Large intestine (tissue), 3 donors: ENCODE data around the gene GBF1. TPM values are rescaled to one million over a fixed set of nuclear protein-coding genes. Genes with fewer than 3 reads are reported as not detected.
A peak's percentile ranks its signal among the peaks of the same experiment; 100 is the strongest.

Experiments
- DNase-seq, 2 donors: peaks; one replicate each; pipeline versions ENCODE4 v3.0.0 to v3.0.0-alpha.2; 2013
- H3K27ac ChIP-seq: one replicate; pipeline ENCODE4 v1.5.1; 2013; ENCODE audit warnings: low read length
- H3K27me3 ChIP-seq: 2 replicates; pipeline ENCODE4 v1.6.1; 2013; ENCODE audit warnings: low read length; ENCODE audit not compliant: control insufficient read depth, insufficient read depth
- H3K36me3 ChIP-seq: 2 replicates; pipeline ENCODE4 v1.6.1; 2013; ENCODE audit warnings: low read length; ENCODE audit not compliant: control insufficient read depth, insufficient read depth
- H3K4me1 ChIP-seq: one replicate; pipeline ENCODE4 v1.6.1; 2013; ENCODE audit warnings: low read length; ENCODE audit not compliant: control insufficient read depth, insufficient read depth
- H3K4me3 ChIP-seq: one replicate; pipeline ENCODE4 v1.5.1; 2013; ENCODE audit warnings: low read length
- H3K9me3 ChIP-seq: one replicate; pipeline ENCODE4 v1.6.1; 2013; ENCODE audit warnings: mild to moderate bottlenecking, low read depth, low read length, moderate library complexity; ENCODE audit not compliant: control insufficient read depth
- WGBS: methylation state at CpG from one replicate; pipeline ENCODE4 v1.1.5; 2013; ENCODE audit warnings: low lambda C conversion rate; ENCODE audit not compliant: insufficient coverage; 5-methylcytosine and 5-hydroxymethylcytosine counted together
- polyA plus RNA-seq: library from polyadenylated mRNA; unstranded; fragments of 120-200 nt; gene quantifications from one replicate; pipeline ENCODE4 v1.2.1, GENCODE V29; 2013

Gene GBF1
- polyA plus RNA-seq, 1 donor = 44.0 TPM

DNA sequence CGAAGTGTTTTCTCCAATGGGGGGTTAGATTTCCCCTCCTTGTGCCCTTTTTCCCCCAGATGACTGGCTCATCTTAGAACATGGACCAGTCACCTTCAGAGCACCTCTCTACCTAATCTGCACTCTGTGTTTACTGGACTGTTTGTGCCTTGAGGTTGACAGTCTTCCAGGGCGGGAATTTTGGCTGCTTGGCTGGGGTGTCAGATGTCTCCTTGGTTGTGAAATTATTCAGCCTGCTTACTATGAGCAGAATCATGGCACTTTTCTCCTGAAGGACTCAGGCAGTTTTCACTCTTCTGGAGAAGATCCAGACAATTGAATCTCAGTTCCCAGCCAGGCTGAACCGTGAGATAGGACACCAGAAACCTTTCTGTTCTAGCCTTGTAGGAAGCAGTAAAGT lies 89.9 kb downstream of the GBF1 start:
- WGBS = no CpG with 5 or more reads among the region's 3 CpGs
- Histone ChIP-seq H3K4me3 (no peak overlapping the region), H3K27me3 (no peaks in the 10 kb centered on the region), H3K36me3 (peaks cover 22% of the 10 kb centered on the region), H3K9me3 (no peaks in the 10 kb centered on the region), H3K4me1 (no peaks in the 10 kb centered on the region), H3K27ac (no peak overlapping the region)
- no peak for DNase-seq

DNA sequence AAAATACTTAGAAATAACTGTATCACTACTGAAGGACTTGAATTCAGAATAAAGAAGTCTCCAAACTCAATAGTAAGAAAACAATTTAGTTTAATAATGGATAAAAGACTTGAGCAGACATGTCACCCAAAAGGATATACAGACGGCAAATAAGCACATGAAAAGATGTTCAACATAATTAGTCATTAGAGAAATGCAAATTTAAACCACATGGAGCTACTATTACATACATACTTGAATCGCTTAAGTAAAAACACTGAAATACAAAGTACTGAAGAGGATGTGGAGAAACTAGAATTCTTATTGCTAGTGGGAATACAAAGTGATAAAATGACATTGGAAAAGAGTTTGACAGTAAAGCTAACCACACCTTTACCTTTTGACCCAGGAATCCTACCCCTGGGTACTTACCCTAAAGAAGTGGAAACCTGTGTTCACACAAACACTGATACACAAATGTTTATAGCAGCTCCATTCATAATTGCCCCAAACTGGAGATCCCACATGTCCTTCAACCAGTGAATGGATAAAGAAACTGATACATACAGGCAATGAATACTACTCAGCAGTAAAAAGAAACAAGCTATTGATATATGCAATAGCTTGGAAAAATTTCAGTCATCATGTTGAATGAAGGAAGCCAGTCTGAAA lies 95.8 kb downstream of the GBF1 start:
- WGBS = 94% methylated on average over 2 of the region's 2 CpGs
- H3K27ac ChIP-seq = no peak overlapping the region
- no peak overlapping the region for H3K4me3 ChIP-seq
- no peak for DNase-seq
- no peaks in the 10 kb centered on the region for H3K9me3 ChIP-seq
- no peaks in the 10 kb centered on the region for H3K4me1 ChIP-seq
- H3K36me3 ChIP-seq = peaks cover 14% of the 10 kb centered on the region
- no peaks in the 10 kb centered on the region for H3K27me3 ChIP-seq

DNA sequence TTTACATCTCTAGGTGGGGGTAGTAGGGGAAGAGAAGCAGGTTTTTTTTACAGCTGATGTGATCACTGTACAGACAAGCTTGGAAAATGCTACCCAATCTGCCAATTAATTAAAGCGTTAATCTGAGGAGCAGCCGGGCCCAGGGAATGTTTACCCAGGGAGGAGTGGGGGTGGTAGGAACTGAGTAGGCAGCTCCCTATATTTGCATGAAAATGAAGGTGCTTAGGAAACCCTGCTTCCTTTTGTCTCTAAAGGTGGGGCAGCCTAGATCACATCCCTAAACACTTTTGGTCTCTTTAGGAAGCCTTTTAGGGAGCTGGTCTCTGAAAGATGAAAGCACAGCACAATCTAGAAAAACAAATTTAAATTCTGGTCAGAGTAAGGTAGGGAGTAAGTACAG lies 97.1 kb downstream of the GBF1 start:
- DNase-seq = no peak

GRCh38 chr10:102342958-102343357 lies 97.6 kb downstream of the GBF1 start:
- H3K4me1 ChIP-seq = no peaks in the 10 kb centered on the region
- H3K36me3 ChIP-seq = peaks cover 26% of the 10 kb centered on the region
- H3K4me3 ChIP-seq = no peak overlapping the region
- no peak for DNase-seq
- WGBS = no CpG with 5 or more reads among the region's 3 CpGs
- no peaks in the 10 kb centered on the region for H3K9me3 ChIP-seq
- H3K27me3 ChIP-seq = no peaks in the 10 kb centered on the region
- no peak overlapping the region for H3K27ac ChIP-seq

More for the DNA sequence above, 97.1 kb downstream of the GBF1 start:
- Histone ChIP-seq H3K9me3 (no peaks in the 10 kb centered on the region), H3K27ac (no peak overlapping the region), H3K4me3 (no peak overlapping the region), H3K36me3 (peaks cover 25% of the 10 kb centered on the region), H3K4me1 (no peaks in the 10 kb centered on the region), H3K27me3 (no peaks in the 10 kb centered on the region)
- no CpG with 5 or more reads among the region's 2 CpGs for WGBS

DNA sequence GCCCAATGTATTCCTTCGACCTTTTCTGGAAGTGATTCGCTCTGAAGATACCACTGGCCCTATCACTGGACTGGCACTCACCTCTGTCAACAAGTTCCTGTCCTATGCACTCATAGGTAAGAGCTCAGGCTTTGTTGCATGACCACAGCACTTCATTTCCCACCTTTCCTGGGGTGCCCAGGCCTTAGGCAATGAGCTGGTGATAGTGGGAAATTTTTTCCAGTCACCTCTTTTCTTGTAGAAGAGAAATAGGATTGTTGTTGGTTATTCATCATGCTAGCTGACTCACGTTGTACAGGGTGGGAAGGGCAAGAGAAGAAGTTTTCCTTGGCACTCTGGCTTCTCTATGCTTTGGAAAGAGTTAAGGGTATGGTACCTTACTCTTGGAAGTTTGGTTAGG lies 98.7 kb downstream of the GBF1 start:
- Histone ChIP-seq H3K36me3 (peaks cover 37% of the 10 kb centered on the region), H3K27me3 (no peaks in the 10 kb centered on the region), H3K4me1 (no peaks in the 10 kb centered on the region), H3K4me3 (no peak overlapping the region), H3K27ac (no peak overlapping the region), H3K9me3 (no peaks in the 10 kb centered on the region)
- WGBS = no CpG with 5 or more reads among the region's 3 CpGs
- DNase-seq = no peak

DNA sequence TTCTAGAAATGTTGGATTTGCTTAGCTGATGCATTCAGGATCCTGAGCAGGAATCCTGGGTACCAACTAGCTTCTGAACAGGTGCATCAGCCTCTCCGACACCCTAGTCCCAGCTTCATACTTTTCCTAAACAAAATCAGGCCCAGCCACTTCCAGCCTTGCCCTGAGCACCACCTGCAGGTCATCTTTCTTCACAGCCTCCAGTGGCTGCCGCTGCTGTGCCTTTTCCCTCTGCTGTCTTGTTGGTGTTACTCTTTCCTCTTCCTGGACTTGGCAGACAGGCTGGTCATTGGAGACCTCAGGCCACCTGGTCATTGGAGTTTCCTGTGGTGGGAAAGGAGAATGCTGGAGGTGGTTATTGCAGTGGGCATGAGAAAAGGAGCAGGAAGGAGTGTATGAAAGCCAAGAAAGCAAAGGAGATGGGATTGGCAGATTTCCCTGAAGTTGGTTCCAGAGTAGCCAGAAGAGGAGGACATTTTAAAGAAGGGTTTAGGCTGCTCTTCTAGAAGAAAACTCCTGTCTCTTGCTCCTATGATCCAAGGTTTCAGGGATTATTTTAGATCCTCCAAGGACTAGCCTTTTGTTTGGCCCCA lies 102.0 kb downstream of the GBF1 start:
- peaks cover 54% of the 10 kb centered on the region for H3K36me3 ChIP-seq
- no peaks in the 10 kb centered on the region for H3K27me3 ChIP-seq
- no peak overlapping the region for H3K4me3 ChIP-seq
- peak; percentile 7 to 8 for DNase-seq
- no peaks in the 10 kb centered on the region for H3K9me3 ChIP-seq
- no CpG with 5 or more reads among the region's 2 CpGs for WGBS
- H3K27ac ChIP-seq = no peak overlapping the region
- no peaks in the 10 kb centered on the region for H3K4me1 ChIP-seq

DNA sequence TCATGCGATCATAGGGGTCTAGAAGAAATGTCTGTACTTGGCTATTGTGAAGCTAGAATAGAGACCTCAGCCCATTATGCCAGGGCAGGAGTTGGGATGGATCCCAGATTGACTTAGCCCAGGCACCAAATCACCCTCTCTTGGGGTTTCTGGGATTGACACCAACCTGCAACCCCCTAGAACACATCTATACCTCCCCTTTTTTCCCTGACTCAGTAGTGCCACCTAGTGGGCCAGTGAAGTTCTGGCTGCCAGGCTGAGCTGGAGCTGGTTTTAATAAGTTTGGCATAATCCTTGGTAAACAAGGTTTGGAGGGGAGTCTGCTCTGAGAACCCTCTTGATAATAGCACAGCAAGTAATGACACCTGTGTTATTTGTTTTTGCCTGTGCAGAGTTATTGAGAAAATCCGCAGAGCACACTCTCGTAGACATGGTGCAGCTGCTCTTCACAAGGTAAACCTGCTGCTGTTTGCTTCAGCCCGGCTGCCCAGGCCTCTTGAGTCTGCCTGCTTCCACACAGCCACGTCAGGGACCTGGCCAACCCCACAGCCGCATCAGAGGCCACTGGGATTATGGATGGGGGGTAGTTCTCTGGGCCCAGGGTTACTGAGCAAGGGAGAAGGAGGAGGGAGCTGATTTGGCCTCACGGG lies 106.9 kb downstream of the GBF1 start:
- Histone ChIP-seq H3K9me3 (no peaks in the 10 kb centered on the region), H3K27me3 (no peaks in the 10 kb centered on the region), H3K4me3 (no peak overlapping the region), H3K36me3 (peaks cover 70% of the 10 kb centered on the region), H3K27ac (no peak overlapping the region), H3K4me1 (no peaks in the 10 kb centered on the region)
- DNase-seq = peak; percentile 37 to 39
- WGBS = no CpG with 5 or more reads among the region's 7 CpGs

DNA sequence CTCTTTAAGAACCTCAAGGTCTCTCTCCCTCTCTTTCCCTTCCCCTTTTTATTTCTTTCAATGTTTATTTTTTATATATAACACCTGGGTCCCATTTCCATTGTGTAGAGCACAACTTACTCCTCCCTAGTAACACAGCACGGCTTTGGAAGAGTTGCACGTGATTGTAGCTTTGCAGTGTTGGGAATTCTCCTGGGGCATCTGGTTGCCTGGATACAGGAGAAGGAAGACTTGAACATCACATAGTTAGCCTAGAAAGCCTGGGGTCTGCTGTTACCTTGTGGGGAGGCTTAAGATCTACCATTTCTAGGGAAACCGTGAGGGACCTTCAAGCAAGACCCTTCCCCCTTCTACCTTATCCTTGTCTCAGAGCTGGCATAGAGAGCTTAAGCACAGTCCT lies 109.1 kb downstream of the GBF1 start:
- no peak overlapping the region for H3K27ac ChIP-seq
- peaks cover 78% of the 10 kb centered on the region for H3K36me3 ChIP-seq
- H3K4me3 ChIP-seq = no peak overlapping the region
- no peak for DNase-seq
- no peaks in the 10 kb centered on the region for H3K27me3 ChIP-seq
- H3K9me3 ChIP-seq = no peaks in the 10 kb centered on the region
- WGBS = no CpG with 5 or more reads among the region's 3 CpGs
- H3K4me1 ChIP-seq = no peaks in the 10 kb centered on the region

DNA sequence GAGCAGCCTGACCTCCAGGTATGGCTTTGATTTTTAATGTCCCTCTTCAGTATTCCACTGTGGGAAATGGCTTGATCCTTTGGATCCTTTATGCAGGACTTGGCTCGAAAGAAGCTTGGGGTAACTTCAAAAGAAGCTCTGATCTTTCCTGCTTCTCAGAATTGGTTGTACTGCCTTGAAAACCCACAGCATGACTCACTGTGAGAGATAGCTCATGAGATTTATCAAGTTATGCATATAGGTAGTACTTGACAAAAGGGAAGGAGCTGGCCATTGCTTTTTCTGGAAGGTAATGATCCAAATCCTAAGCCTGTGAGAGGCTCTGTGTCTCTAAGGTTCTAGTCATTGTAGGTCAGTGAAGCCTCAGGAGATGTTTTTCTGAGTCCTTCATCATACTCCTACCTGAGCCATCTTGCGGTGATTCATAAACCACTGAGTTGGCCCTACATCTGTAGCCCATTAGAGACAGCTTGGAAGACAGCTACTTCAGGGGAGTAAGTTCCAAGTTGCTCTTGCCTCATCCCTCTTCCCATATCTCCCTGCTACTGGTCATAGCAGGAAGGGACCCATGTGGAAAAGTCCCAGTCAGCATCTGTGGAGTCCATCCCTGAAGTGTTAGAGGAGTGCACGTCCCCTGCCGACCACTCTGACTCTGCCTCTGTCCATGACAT lies 113.5 kb downstream of the GBF1 start:
- H3K9me3 ChIP-seq = no peaks in the 10 kb centered on the region
- DNase-seq = no peak
- peaks cover 83% of the 10 kb centered on the region for H3K36me3 ChIP-seq
- H3K4me1 ChIP-seq = no peaks in the 10 kb centered on the region
- no peaks in the 10 kb centered on the region for H3K27me3 ChIP-seq
- no peak overlapping the region for H3K4me3 ChIP-seq
- WGBS = no CpG with 5 or more reads among the region's 4 CpGs
- no peak overlapping the region for H3K27ac ChIP-seq

- WGBS = 86% methylated on average over 1 of the region's 1 CpG
- no peak for DNase-seq
- peaks cover 89% of the 10 kb centered on the region for H3K36me3 ChIP-seq
- peaks cover 7% of the 10 kb centered on the region for H3K9me3 ChIP-seq
- no peaks in the 10 kb centered on the region for H3K4me1 ChIP-seq
- H3K27me3 ChIP-seq = no peaks in the 10 kb centered on the region
- H3K4me3 ChIP-seq = no peak overlapping the region
- no peak overlapping the region for H3K27ac ChIP-seq
Observed at GRCh38 chr10:102367441-102367840, 122.1 kb downstream of the GBF1 start.
